A673 (cell line): ENCODE results near the gene FHIT. TPM values are rescaled to one million over a fixed set of nuclear protein-coding genes. Genes with fewer than 3 reads are reported as not detected.

Experiments used
- BruUV-seq: library from RNA; stranded (reverse); fragments of 400-500 nt; replicated peaks from 2 replicates; lab custom pipeline; 2021; lab: Mats Ljungman, UMichigan
- CTCF ChIA-PET: fragments of 300-600 bp; sonication (Branson Sonifier 250); formaldehyde crosslinking; loops from one replicate; lab custom pipeline; 2022; ENCODE audit warnings: antibody characterized with exemption; lab: Charles Lee
- POLR2A ChIA-PET: fragments of 300-600 bp; sonication (Branson Sonifier 250); formaldehyde crosslinking; loops from one replicate; lab custom pipeline; 2022; ENCODE audit warnings: antibody characterized with exemption; ENCODE audit not compliant: low non-redundant PET; lab: Charles Lee
- DNase-seq: peaks from one replicate; pipeline ENCODE4 v3.0.0-alpha.2; 2015; ENCODE audit warnings: low spot score
- H3K27ac ChIP-seq: fragments of 200-600 bp; sonication (generic); 2 replicates; pipeline ENCODE4 v1.5.1; 2016; ENCODE audit warnings: mixed run types, low read depth, mild to moderate bottlenecking, mixed read lengths, antibody characterized with exemption, low read length; ENCODE audit not compliant: poor library complexity, severe bottlenecking
- H3K27me3 ChIP-seq: fragments of 200-600 bp; sonication (generic); replicated peaks from 2 replicates; pipeline ENCODE4 v1.6.1; 2017; ENCODE audit warnings: mixed run types, low read depth, mild to moderate bottlenecking, mixed read lengths, antibody characterized with exemption, low read length; ENCODE audit not compliant: insufficient read depth, poor library complexity
- H3K36me3 ChIP-seq: fragments of 200-600 bp; sonication (generic); 2 replicates; pipeline ENCODE4 v1.6.1; 2016; ENCODE audit warnings: mixed run types, mild to moderate bottlenecking, mixed read lengths, antibody characterized with exemption, low read length; ENCODE audit not compliant: insufficient read depth, poor library complexity, severe bottlenecking
- H3K4me1 ChIP-seq: fragments of 200-600 bp; sonication (generic); 2 replicates; pipeline ENCODE4 v1.6.1; 2017; ENCODE audit warnings: mixed run types, mild to moderate bottlenecking, mixed read lengths, antibody characterized with exemption, low read length; ENCODE audit not compliant: insufficient read depth, poor library complexity, severe bottlenecking
- H3K4me3 ChIP-seq: fragments of 200-600 bp; sonication (generic); 2 replicates; pipeline ENCODE4 v1.5.1; 2016; ENCODE audit warnings: low read depth, mixed run types, mild to moderate bottlenecking, mixed read lengths, low read length; ENCODE audit not compliant: poor library complexity, severe bottlenecking
- H3K9me3 ChIP-seq: fragments of 200-600 bp; sonication (generic); 2 replicates; pipeline ENCODE4 v1.6.1; 2016; ENCODE audit warnings: mixed run types, low read depth, mild to moderate bottlenecking, mixed read lengths, antibody characterized with exemption, low read length; ENCODE audit not compliant: poor library complexity, severe bottlenecking
- EZH2 ChIP-seq: fragments of 200-600 bp; sonication (generic); IDR thresholded peaks from 2 replicates; pipeline ENCODE4 v1.6.1; 2017; ENCODE audit warnings: borderline replicate concordance, low read depth, mild to moderate bottlenecking, mixed read lengths, antibody characterized with exemption, low read length; ENCODE audit not compliant: poor library complexity, severe bottlenecking
- intact Hi-C: fragments of 100-400 bp; cut with micrococcal nuclease; formaldehyde crosslinking; loops from one replicate; pipeline ENCODE4 v1.10.0; 2022; ENCODE audit not compliant: unreplicated experiment
- total RNA-seq: library from RNA; stranded (reverse); gene quantifications from 2 replicates; pipeline ENCODE4 v1.2.3, GENCODE V29; 2021
- TF ChIP-seq, protein P1 (sequence below): fragments of 300-800, 200-600 bp; sonication (generic); conservative IDR thresholded peaks from 2 replicates; pipeline ENCODE4 v1.5.1; 2017; ENCODE audit warnings: low read depth, mild to moderate bottlenecking, antibody characterized with exemption, low read length, moderate library complexity, mixed read lengths

Gene FHIT
- total RNA-seq, 1 experiment from 2014 or later: not detected

- Histone ChIP-seq H3K4me1 (no peaks in the 10 kb centered on the region), H3K27me3 (no peaks in the 10 kb centered on the region), H3K27ac (no peak overlapping the region), H3K36me3 (no peaks in the 10 kb centered on the region), H3K4me3 (no peak overlapping the region), H3K9me3 (no peaks in the 10 kb centered on the region)
- intact Hi-C loops: no loop called here
- CTCF ChIA-PET: no interaction called here
- TF ChIP-seq, protein P1, sequence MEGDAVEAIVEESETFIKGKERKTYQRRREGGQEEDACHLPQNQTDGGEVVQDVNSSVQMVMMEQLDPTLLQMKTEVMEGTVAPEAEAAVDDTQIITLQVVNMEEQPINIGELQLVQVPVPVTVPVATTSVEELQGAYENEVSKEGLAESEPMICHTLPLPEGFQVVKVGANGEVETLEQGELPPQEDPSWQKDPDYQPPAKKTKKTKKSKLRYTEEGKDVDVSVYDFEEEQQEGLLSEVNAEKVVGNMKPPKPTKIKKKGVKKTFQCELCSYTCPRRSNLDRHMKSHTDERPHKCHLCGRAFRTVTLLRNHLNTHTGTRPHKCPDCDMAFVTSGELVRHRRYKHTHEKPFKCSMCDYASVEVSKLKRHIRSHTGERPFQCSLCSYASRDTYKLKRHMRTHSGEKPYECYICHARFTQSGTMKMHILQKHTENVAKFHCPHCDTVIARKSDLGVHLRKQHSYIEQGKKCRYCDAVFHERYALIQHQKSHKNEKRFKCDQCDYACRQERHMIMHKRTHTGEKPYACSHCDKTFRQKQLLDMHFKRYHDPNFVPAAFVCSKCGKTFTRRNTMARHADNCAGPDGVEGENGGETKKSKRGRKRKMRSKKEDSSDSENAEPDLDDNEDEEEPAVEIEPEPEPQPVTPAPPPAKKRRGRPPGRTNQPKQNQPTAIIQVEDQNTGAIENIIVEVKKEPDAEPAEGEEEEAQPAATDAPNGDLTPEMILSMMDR: no peak
- TF ChIP-seq EZH2: no peak
- BruUV-seq: no TSS peak
- no peak for DNase-seq
- POLR2A ChIA-PET: no interaction called here
These were observed 984.8 kb downstream of the FHIT start for GRCh38 chr3:60266444-60266843.

GRCh38 chr3:60263191-60263590 is 988.1 kb downstream of the FHIT start:
- POLR2A ChIA-PET: no interaction called here

GRCh38 chr3:60262546-60262945 is 988.7 kb downstream of the FHIT start:
- DNase-seq: no peak
- CTCF ChIA-PET: no interaction called here
- no peaks in the 10 kb centered on the region for H3K9me3 ChIP-seq
- BruUV-seq: no TSS peak
- H3K27me3 ChIP-seq: no peaks in the 10 kb centered on the region
- H3K27ac ChIP-seq: no peak overlapping the region
- no peaks in the 10 kb centered on the region for H3K4me1 ChIP-seq
- no peak overlapping the region for H3K4me3 ChIP-seq
- TF ChIP-seq, protein P1: no peak
- no peak for TF ChIP-seq EZH2
- POLR2A ChIA-PET: no interaction called here
- no peaks in the 10 kb centered on the region for H3K36me3 ChIP-seq
- intact Hi-C loops: no loop called here

More at GRCh38 chr3:60263191-60263590, 988.1 kb downstream of the FHIT start:
- intact Hi-C loops: no loop called here
- no peak for DNase-seq
- Histone ChIP-seq H3K36me3 (no peaks in the 10 kb centered on the region), H3K27me3 (no peaks in the 10 kb centered on the region), H3K27ac (no peak overlapping the region), H3K9me3 (no peaks in the 10 kb centered on the region), H3K4me1 (no peaks in the 10 kb centered on the region), H3K4me3 (no peak overlapping the region)
- CTCF ChIA-PET: no interaction called here
- no peak for TF ChIP-seq EZH2
- TF ChIP-seq, protein P1: no peak
- no TSS peak for BruUV-seq
